NCI-H2029 treated with DMSO at 0.1 percent for 48 hours (cell line): ENCODE measurements around the gene CPNE5.
"Not testable (repeated sequence)": the region's sequence is repeated elsewhere in the genome, so short reads cannot be mapped to it uniquely, and the experiment has no call there.

Source experiments
- DNase-seq: peaks from one replicate; lab custom pipeline; 2025; lab: John Stamatoyannopoulos, UW

CPNE5 gene

GRCh38 chr6:36723992-36724391 is 115.3 kb downstream of the CPNE5 start:
- not testable (repeated sequence) for DNase-seq

GRCh38 chr6:36722879-36723278 is 116.4 kb downstream of the CPNE5 start:
- DNase-seq: no peak

GRCh38 chr6:36722365-36722764 is 116.9 kb downstream of the CPNE5 start:
- no peak for DNase-seq

GRCh38 chr6:36721369-36722140 is 117.7 kb downstream of the CPNE5 start:
- no peak for DNase-seq

- DNase-seq: no peak
Observed at GRCh38 chr6:36720251-36721141, 118.7 kb downstream of the CPNE5 start.

- DNase-seq: no peak
Observed at GRCh38 chr6:36719126-36719525, 120.1 kb downstream of the CPNE5 start.

- no peak for DNase-seq
Observed at GRCh38 chr6:36718560-36718959, 120.7 kb downstream of the CPNE5 start.

GRCh38 chr6:36717871-36718540 is 121.2 kb downstream of the CPNE5 start:
- DNase-seq: no peak

GRCh38 chr6:36717231-36717825 is 121.9 kb downstream of the CPNE5 start:
- DNase-seq: no peak

- DNase-seq: no peak
Observed at GRCh38 chr6:36716476-36717093, 122.7 kb downstream of the CPNE5 start.

- DNase-seq: no peak
Observed at GRCh38 chr6:36715469-36715868, 123.8 kb downstream of the CPNE5 start.

- no peak for DNase-seq
Observed at GRCh38 chr6:36714511-36714910, 124.7 kb downstream of the CPNE5 start.

- no peak for DNase-seq
Observed at GRCh38 chr6:36713846-36714245, 125.4 kb downstream of the CPNE5 start.

- DNase-seq: no peak
Observed at GRCh38 chr6:36712816-36713215, 126.4 kb downstream of the CPNE5 start.

GRCh38 chr6:36706339-36706738 is 132.9 kb downstream of the CPNE5 start:
- no peak for DNase-seq

GRCh38 chr6:36704961-36705577 is 134.2 kb downstream of the CPNE5 start:
- DNase-seq: not testable (repeated sequence)

GRCh38 chr6:36703982-36704381 is 135.3 kb downstream of the CPNE5 start:
- no peak for DNase-seq

GRCh38 chr6:36703081-36703606 is 136.1 kb downstream of the CPNE5 start:
- no peak for DNase-seq

GRCh38 chr6:36702656-36703055 is 136.6 kb downstream of the CPNE5 start:
- DNase-seq: no peak

- no peak for DNase-seq
Observed at GRCh38 chr6:36701401-36701991, 137.7 kb downstream of the CPNE5 start.

- DNase-seq: no peak
Observed at GRCh38 chr6:36700831-36701230, 138.4 kb downstream of the CPNE5 start.
